Motor neuron (in vitro differentiated cells): ENCODE results near the gene CDAN1. TPM values are rescaled to one million over a fixed set of nuclear protein-coding genes. Genes with fewer than 3 reads are reported as not detected.

ENCODE experiments used
- ATAC-seq, 8 experiments: fragments of 200-7000 bp; cut with Tn5 transposase; replicated peaks in 6 of 8; 2 replicates each; pipeline ENCODE4 v1.8.0; 2021; ENCODE audit warnings: mild to moderate bottlenecking in 8 of 8, moderate library complexity in 8 of 8
- H3K27ac ChIP-seq, 2 donors: fragments of 250-450 bp; sonication (Bioruptor Pico); 2 replicates each; pipeline ENCODE4 v1.9.0; 2021; ENCODE audit warnings: antibody characterized with exemption in 2 of 2, mild to moderate bottlenecking in 2 of 2, moderate library complexity in 1 of 2
- H3K4me1 ChIP-seq, 2 donors: fragments of 250-450 bp; sonication (Bioruptor Pico); replicated peaks in 1 of 2; 2 replicates each; pipeline ENCODE4 v1.6.1; 2021; ENCODE audit warnings: antibody characterized with exemption in 2 of 2, mild to moderate bottlenecking in 2 of 2, moderate library complexity in 1 of 2
- H3K4me3 ChIP-seq, 5 donors: fragments of 250-450 bp; sonication (Bioruptor Pico); 2 replicates each; pipeline ENCODE4 v1.9.0; 2021; ENCODE audit warnings: antibody characterized with exemption in 5 of 5, mild to moderate bottlenecking in 5 of 5, moderate library complexity in 4 of 5
- WGBS, 10 experiments: fragments of 450-650 bp; shearing (Covaris generic); methylation state at CpG; one replicate each; pipeline ENCODE4 v1.0.0; 2022; 5-methylcytosine and 5-hydroxymethylcytosine counted together
- in situ Hi-C, 9 experiments: fragments of 400-800 bp; cut with MboI; loops; one replicate each; pipeline ENCODE4 v1.15.0; 2021; ENCODE audit warnings: low sequenced_read_pairs in 9 of 9, low pct_unique_long_range_greater_than_20kb in 2 of 9; ENCODE audit not compliant: unreplicated experiment in 9 of 9
- total RNA-seq, 8 experiments: library from RNA; unstranded; fragments of 300-600 nt; gene quantifications; 2 replicates each; pipeline versions ENCODE4 v1.2.3 to v1.2.4, GENCODE V29; 2022

CDAN1 gene
- total RNA-seq, 8 experiments from 2014 or later = 5.0 to 15.4 (median 10.0) TPM

GRCh38 chr15:42750306-42750705 lies 13.4 kb upstream of the CDAN1 start:
- Histone ChIP-seq H3K4me3 (no peak overlapping the region), H3K4me1 (no peaks in the 10 kb centered on the region), H3K27ac (no peak overlapping the region)
- ATAC-seq = no peak
- in situ Hi-C loops = no loop called here
- 70 to 100% (median 99%) methylated on average over 1 to 2 of the region's 2 CpGs for WGBS, 10 experiments

DNA sequence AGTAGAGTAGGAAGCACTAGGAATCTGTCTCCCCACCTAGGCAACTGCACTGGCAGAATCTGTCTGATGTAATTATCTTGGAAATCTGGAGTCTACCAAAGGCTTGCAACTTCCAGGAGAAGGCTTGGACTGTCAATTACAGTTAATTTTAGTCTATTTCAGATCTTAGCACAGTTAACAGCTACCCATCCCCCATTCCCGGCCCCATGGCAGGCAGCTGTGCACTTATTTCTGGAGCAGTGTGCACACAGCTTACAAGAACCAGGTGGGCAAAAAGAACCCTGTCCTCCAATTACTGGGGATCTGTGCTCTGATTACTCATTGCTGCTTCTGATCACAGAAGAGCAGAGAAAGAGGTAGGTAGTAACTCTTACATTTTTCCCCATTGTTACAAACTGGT lies 12.3 kb upstream of the CDAN1 start:
- ATAC-seq = no peak
- WGBS, 10 experiments = 0 to 100% (median 56%) methylated on average over 1 of the region's 1 CpG; no CpG with 5 or more reads in 6 of the 10 experiments
- no peak overlapping the region for H3K27ac ChIP-seq
- in situ Hi-C loops = no loop called here
- H3K4me3 ChIP-seq = no peak overlapping the region
- no peaks in the 10 kb centered on the region for H3K4me1 ChIP-seq

GRCh38 chr15:42744195-42744594 lies 7.3 kb upstream of the CDAN1 start:
- Histone ChIP-seq H3K27ac (no peak overlapping the region), H3K4me1 (no peaks in the 10 kb centered on the region), H3K4me3 (no peak overlapping the region)
- no peak for ATAC-seq
- WGBS, 10 experiments = 83 to 100% (median 100%) methylated on average over 1 of the region's 1 CpG; no CpG with 5 or more reads in 1 of the 10 experiments
- in situ Hi-C loops = no loop called here

DNA sequence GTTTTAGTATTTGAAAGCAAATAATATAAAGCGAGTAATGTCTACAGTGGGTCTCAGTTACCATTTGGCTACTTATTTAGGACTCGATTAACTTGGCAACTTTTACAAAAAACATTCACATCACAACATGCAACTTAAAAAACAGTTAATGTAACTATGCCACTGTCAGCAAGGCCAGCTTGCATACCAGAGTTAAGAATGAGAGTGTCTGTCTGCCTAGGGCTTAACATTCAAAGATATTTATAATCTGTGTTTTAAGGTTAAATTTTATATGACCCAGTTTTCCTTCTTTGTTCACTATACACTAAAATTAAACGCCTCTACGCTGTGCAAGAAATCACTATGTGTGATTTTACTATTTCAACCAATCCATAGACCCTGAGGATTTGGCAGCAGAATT lies 5.2 kb upstream of the CDAN1 start:
- Histone ChIP-seq H3K4me3 (no peak overlapping the region), H3K27ac (no peak overlapping the region), H3K4me1 (peaks cover 3% of the 10 kb centered on the region in 2 donors)
- no peak for ATAC-seq
- in situ Hi-C loops = no loop called here
- 70 to 100% (median 96%) methylated on average over 1 to 4 of the region's 4 CpGs; no CpG with 5 or more reads in 2 of the 10 experiments for WGBS, 10 experiments

DNA sequence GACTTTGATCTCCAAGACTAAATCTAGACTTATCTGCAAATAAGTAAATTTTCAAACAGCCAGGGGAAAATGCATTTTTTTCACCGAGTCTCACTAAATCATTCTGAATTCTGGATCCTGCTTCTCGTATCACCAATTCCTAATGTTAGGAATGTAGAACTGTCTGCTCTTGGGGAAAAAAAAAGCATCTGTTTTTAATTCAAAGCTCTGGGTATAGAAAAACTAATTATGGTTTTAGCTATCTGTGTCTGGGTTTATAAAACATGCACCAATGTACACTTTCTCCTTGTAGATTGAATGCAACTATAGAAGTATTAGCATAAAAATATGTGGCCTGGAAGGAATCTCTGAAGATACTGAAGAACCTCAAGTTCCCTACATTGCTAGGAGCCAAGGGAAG lies 4.8 kb upstream of the CDAN1 start:
- WGBS, 10 experiments = 30 to 100% (median 86%) methylated on average over 2 of the region's 2 CpGs; no CpG with 5 or more reads in 3 of the 10 experiments
- Histone ChIP-seq H3K27ac (no peak overlapping the region), H3K4me1 (peaks cover 3% of the 10 kb centered on the region in 2 donors), H3K4me3 (no peak overlapping the region)
- no peak for ATAC-seq
- in situ Hi-C loops = no loop called here

GRCh38 chr15:42737529-42738328 lies 801 bp upstream of the CDAN1 start:
- in situ Hi-C loops = no loop called here
- Histone ChIP-seq H3K4me3 (peak overlapping the region; percentile 62 to 84 (median 78)), H3K27ac (peak overlapping the region; percentile 64 to 76), H3K4me1 (peaks cover 7 to 8% of the 10 kb centered on the region in 2 donors)
- ATAC-seq = peak in 2 of 8 experiments; percentile 8
- WGBS, 10 experiments = 36 to 90% (median 72%) methylated on average over 4 to 20 of the region's 21 CpGs; no CpG with 5 or more reads in 1 of the 10 experiments

GRCh38 chr15:42736178-42736792 lies 643 bp downstream of the CDAN1 start:
- peaks cover 7 to 8% of the 10 kb centered on the region in 2 donors for H3K4me1 ChIP-seq
- peak overlapping the region; percentile 62 to 84 (median 78) for H3K4me3 ChIP-seq
- peak overlapping the region; percentile 29 to 76 for H3K27ac ChIP-seq
- ATAC-seq = peak; percentile 23 to 47 (median 36)
- in situ Hi-C loops = no loop called here
- 0% methylated on average over 2 to 4 of the region's 55 CpGs; no CpG with 5 or more reads in 8 of the 10 experiments for WGBS, 10 experiments

GRCh38 chr15:42735382-42736165 lies 1.4 kb downstream of the CDAN1 start:
- H3K4me3 ChIP-seq = peak overlapping the region; percentile 62 to 84 (median 78)
- peaks cover 7 to 8% of the 10 kb centered on the region in 2 donors for H3K4me1 ChIP-seq
- no peak overlapping the region for H3K27ac ChIP-seq
- in situ Hi-C loops = no loop called here
- ATAC-seq = no peak
- 0 to 100% (median 83%) methylated on average over 1 to 9 of the region's 19 CpGs; no CpG with 5 or more reads in 5 of the 10 experiments for WGBS, 10 experiments

DNA sequence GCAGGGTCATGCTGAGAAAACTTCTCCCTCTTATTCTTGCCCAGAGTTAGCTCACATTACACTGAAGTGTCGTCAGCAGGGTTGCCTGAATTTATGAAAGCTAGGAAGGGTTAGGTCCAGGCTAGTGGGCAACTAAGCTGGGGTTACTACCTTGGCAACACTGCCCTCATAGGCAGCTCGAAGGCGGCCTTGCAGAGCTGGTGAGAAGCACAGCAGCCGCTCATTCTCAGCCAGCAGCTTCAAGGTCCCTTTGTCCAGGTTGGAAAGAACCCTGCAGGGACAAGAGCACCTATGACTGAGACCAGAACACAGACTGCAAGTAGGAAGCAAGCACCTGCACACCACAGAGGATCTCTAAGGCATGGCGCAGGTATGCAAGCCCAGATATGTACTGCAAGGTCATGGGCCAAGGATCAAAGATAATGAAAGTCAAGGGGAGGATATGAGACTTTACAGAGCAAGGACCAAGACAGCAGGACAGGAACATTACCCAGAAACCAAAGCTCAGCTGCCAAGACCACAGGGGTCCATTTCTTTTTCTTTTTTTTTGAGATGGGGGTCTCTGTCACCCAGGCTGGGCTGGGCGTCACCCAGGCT lies 2.8 kb downstream of the CDAN1 start:
- no peak overlapping the region for H3K4me3 ChIP-seq
- no peak overlapping the region for H3K27ac ChIP-seq
- WGBS, 10 experiments = 64 to 100% (median 94%) methylated on average over 2 to 6 of the region's 6 CpGs; no CpG with 5 or more reads in 5 of the 10 experiments
- ATAC-seq = no peak
- H3K4me1 ChIP-seq = peaks cover 7 to 8% of the 10 kb centered on the region in 2 donors
- in situ Hi-C loops = no loop called here

DNA sequence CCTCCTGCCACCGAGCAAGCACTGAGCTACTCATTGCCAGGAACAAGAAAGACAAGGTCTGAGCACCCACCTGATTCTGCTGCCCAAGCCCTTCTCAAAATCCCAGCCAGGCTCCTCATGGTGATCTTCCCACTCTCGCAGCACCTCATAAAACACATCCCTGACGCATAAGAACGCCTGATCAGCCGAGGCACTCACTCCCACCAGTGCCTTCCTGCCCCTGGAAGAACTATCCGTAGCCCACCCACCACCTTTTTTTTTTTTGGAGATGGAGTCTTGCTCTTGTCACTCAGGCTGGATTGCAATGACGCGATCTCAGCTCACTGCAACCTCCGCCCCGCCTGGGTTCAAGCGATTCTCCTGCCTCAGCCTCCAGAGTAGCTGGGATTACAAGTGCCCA lies 3.9 kb downstream of the CDAN1 start:
- no peak overlapping the region for H3K4me3 ChIP-seq
- no peak overlapping the region for H3K27ac ChIP-seq
- 63 to 100% (median 98%) methylated on average over 1 to 7 of the region's 11 CpGs; no CpG with 5 or more reads in 2 of the 10 experiments for WGBS, 10 experiments
- no peak for ATAC-seq
- in situ Hi-C loops = no loop called here
- H3K4me1 ChIP-seq = peaks cover 7 to 8% of the 10 kb centered on the region in 2 donors

GRCh38 chr15:42732095-42732827 lies 4.7 kb downstream of the CDAN1 start:
- Histone ChIP-seq H3K4me1 (peaks cover 5% of the 10 kb centered on the region in 2 donors), H3K27ac (no peak overlapping the region), H3K4me3 (no peak overlapping the region)
- ATAC-seq = no peak
- 60 to 100% (median 91%) methylated on average over 1 to 9 of the region's 15 CpGs; no CpG with 5 or more reads in 2 of the 10 experiments for WGBS, 10 experiments
- in situ Hi-C loops = no loop called here

GRCh38 chr15:42731461-42731860 lies 5.5 kb downstream of the CDAN1 start:
- in situ Hi-C loops = no loop called here
- Histone ChIP-seq H3K4me1 (peaks cover 5% of the 10 kb centered on the region in 2 donors), H3K4me3 (no peak overlapping the region), H3K27ac (no peak overlapping the region)
- WGBS, 10 experiments = 87 to 100% (median 90%) methylated on average over 1 to 4 of the region's 6 CpGs; no CpG with 5 or more reads in 4 of the 10 experiments
- ATAC-seq = no peak
